RWPE1 (cell line): ENCODE data around the gene EXD1.

Experiments used
- CTCF ChIA-PET: fragments of 350-600 bp; sonication (Branson Sonifier 250); formaldehyde crosslinking; extraction: SDS; loops from one replicate; lab custom pipeline; 2021; lab: Yijun Ruan, JAX
- POLR2A ChIA-PET: fragments of 400-600 bp; formaldehyde crosslinking; extraction: SDS; loops from one replicate; lab custom pipeline; 2020; ENCODE audit warnings: antibody characterized with exemption; ENCODE audit not compliant: low non-redundant PET; lab: Yijun Ruan, JAX
- DNase-seq: peaks from one replicate; pipeline ENCODE4 v3.0.0; 2012; ENCODE audit warnings: low spot score
- H3K27ac ChIP-seq: fragments of 450-650 bp; 2 replicates; pipeline ENCODE4 v1.5.1; 2017
- CTCF ChIP-seq: fragments of 450-650 bp; conservative IDR thresholded peaks from 2 replicates; pipeline ENCODE4 v1.5.1; 2017; ENCODE audit warnings: low read depth, mild to moderate bottlenecking

Gene EXD1

GRCh38 chr15:41180206-41180789 lies 50.3 kb downstream of the EXD1 start:
- DNase-seq: no peak
- no peak overlapping the region for H3K27ac ChIP-seq
- ChIA-PET CTCF (no interaction called here), POLR2A (no interaction called here)
- TF ChIP-seq CTCF: no peak

- no peak overlapping the region for H3K27ac ChIP-seq
- no peak for DNase-seq
- POLR2A ChIA-PET: no interaction called here
- CTCF ChIA-PET: interaction anchor here (1.1 kb wide), 1 partner anchor 32 kb away, joined by 3 read pairs; no protein-coding TSS in a partner anchor
- TF ChIP-seq CTCF: no peak
These were observed 60.8 kb downstream of the EXD1 start for GRCh38 chr15:41169781-41170180.

- no peak for DNase-seq
- POLR2A ChIA-PET: no interaction called here
- CTCF ChIA-PET: interaction anchor here (0.7 to 1.1 kb wide), 2 partner anchors 15 to 31 kb away, joined by 3 read pairs; no protein-coding TSS in a partner anchor
- TF ChIP-seq CTCF: no peak
- H3K27ac ChIP-seq: no peak overlapping the region
These were observed 61.5 kb downstream of the EXD1 start for GRCh38 chr15:41169086-41169485.

- TF ChIP-seq CTCF: no peak
- CTCF ChIA-PET: no interaction called here
- no peak overlapping the region for H3K27ac ChIP-seq
These were observed 68.8 kb downstream of the EXD1 start for GRCh38 chr15:41161736-41162135.

GRCh38 chr15:41161336-41161735 lies 69.2 kb downstream of the EXD1 start:
- no peak for DNase-seq
- H3K27ac ChIP-seq: no peak overlapping the region
- CTCF ChIA-PET: no interaction called here
- no peak for TF ChIP-seq CTCF
- POLR2A ChIA-PET: no interaction called here

More at GRCh38 chr15:41161736-41162135, 68.8 kb downstream of the EXD1 start:
- DNase-seq: no peak
- POLR2A ChIA-PET: no interaction called here

GRCh38 chr15:41160639-41161315 lies 69.8 kb downstream of the EXD1 start:
- DNase-seq: no peak
- POLR2A ChIA-PET: no interaction called here
- TF ChIP-seq CTCF: no peak
- H3K27ac ChIP-seq: no peak overlapping the region
- CTCF ChIA-PET: no interaction called here
